A549 (cell line): ENCODE measurements around the gene PKIG.

Experiments used
- CEBPB ChIP-seq, 2 experiments: fragments of >200 bp in 1 of 2; sonication (Bioruptor Twin) in 1 of 2; formaldehyde crosslinking in 1 of 2; IDR thresholded peaks; 2 replicates each; pipeline ENCODE4 v1.6.1; 2012 to 2016
- CTCF ChIP-seq: fragments of >200 bp; sonication (Bioruptor Twin); formaldehyde crosslinking; IDR thresholded peaks from 3 replicates; pipeline ENCODE4 v1.5.1; 2016
- HDAC2 ChIP-seq: fragments of 200-600 bp; sonication (generic); IDR thresholded peaks from 2 replicates; pipeline ENCODE4 v1.6.1; 2016

DNA sequence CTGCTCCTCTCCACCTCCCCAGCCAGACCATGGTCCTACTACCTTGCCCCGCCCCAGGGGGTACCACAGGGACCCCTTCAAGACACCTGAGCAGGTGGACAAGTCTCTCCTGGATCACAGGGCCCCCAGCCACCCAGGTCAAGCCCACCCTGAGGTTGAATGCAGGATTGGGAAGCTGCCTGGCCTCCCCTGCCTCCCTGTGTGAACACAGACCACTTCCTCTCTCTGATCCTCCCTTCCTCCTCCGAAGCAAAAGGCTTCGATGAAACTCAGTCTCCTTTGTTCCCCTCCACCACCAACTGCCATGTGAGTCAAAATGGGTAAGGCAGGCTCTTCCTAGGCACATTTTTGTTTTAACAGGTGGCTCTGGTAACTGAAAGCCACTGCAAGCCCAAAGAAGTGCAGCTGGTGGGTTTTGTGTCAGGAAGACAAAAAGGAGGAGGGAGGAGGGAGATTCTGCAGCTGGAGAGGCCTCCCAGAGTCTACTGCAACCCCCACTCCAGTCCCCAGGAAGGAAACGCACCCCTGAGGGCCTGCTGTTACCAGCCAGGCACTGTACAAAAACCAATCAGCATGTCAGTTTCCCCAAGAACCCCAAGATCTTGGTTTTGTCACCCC is 63.8 kb downstream of the PKIG start:
- no peak for TF ChIP-seq CTCF
- no peak for TF ChIP-seq CEBPB (IDR thresholded peaks at IDR 0.05)
- TF ChIP-seq HDAC2: no peak
